GM06990 (cell line): Measurements from ENCODE around the gene FRMD4A.

ENCODE experiments used
- DNase-seq: peaks from one replicate; pipeline ENCODE4 v3.0.0-alpha.2; 2011; ENCODE audit not compliant: insufficient read length; ENCODE audit errors: extremely low read depth
- H3K27me3 ChIP-seq: replicated peaks from 2 replicates; pipeline ENCODE4 v1.6.0; 2011; ENCODE audit warnings: low read length; ENCODE audit not compliant: control insufficient read depth, insufficient read depth
- H3K36me3 ChIP-seq: 2 replicates; pipeline ENCODE4 v1.5.1; 2011; ENCODE audit warnings: low read length; ENCODE audit not compliant: control insufficient read depth, insufficient read depth
- H3K4me3 ChIP-seq: replicated peaks from 2 replicates; pipeline ENCODE4 v1.5.1; 2011; ENCODE audit warnings: low read depth, mild to moderate bottlenecking, control low read depth, low read length
- CTCF ChIP-seq: IDR thresholded peaks from 2 replicates; pipeline ENCODE4 v1.5.1; 2011; ENCODE audit warnings: low read length, control low read depth, mild to moderate bottlenecking, inconsistent platforms; ENCODE audit not compliant: insufficient read depth, poor library complexity, severe bottlenecking

Gene FRMD4A

GRCh38 chr10:13731799-13732198, 598.9 kb downstream of the FRMD4A start:
- Histone ChIP-seq H3K27me3 (no peaks in the 10 kb centered on the region), H3K4me3 (no peak overlapping the region), H3K36me3 (peaks cover 20% of the 10 kb centered on the region)
- no peak for DNase-seq
- TF ChIP-seq CTCF, result no peak

- TF ChIP-seq CTCF, result no peak
- Histone ChIP-seq H3K27me3 (no peaks in the 10 kb centered on the region), H3K36me3 (peaks cover 20% of the 10 kb centered on the region), H3K4me3 (no peak overlapping the region)
- DNase-seq, result no peak
These were observed 599.8 kb downstream of the FRMD4A start for GRCh38 chr10:13730956-13731355.

DNA sequence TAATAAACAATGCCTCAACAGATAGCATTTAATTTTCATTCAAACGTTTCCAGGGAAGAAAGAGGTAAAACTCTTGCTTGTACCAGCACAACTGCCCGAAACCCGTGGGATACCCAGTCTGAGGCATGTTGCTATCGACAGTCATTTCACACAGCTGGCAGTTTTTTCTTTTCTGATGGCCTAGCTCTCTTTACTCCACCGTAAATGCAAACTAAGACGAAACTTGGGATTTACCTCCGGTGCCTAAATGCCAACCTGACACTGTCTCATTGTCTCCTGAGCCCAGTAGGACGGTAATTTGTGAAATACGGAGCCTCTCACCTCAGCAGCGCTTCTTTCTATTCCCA, 600.4 kb downstream of the FRMD4A start:
- no peak for TF ChIP-seq CTCF
- H3K4me3 ChIP-seq, result no peak overlapping the region
- H3K36me3 ChIP-seq, result peaks cover 22% of the 10 kb centered on the region
- no peaks in the 10 kb centered on the region for H3K27me3 ChIP-seq
- no peak for DNase-seq

DNA sequence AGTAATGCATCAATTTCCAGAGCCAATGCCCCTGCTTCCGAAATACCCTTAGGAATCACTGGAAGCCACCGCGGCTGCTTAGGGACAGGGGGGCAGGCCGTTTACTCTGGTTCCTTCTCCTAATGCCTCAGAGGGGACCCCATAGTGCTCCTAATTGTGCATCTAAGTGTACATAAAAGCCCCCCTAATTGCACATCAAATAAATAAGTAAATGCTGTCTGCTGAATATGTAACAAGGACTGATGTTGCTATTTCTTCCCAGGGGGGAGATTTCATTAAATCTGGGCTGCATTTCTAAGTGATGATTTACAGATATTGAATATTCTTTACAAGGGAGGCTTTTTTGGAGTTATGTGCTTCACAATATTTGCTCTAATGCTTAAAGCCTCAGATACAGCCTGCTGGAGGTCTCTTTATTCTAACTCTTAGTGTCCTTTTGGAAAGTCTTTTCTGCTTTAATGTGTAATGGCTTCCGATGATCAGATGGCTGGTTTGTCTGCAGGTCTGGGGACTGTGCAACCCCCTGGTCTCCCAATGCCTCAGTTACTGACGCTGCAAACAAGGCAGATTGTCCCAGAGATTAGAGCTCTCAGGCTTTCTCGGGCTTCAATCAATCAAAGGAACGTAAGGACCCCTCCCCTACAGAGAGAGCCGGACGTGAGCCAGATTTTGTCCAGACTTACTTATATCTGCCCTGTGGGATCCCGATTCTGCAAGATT, 601.0 kb downstream of the FRMD4A start:
- Histone ChIP-seq H3K36me3 (peaks cover 22% of the 10 kb centered on the region), H3K27me3 (no peaks in the 10 kb centered on the region), H3K4me3 (no peak overlapping the region)
- no peak for DNase-seq
- TF ChIP-seq CTCF, result no peak

DNA sequence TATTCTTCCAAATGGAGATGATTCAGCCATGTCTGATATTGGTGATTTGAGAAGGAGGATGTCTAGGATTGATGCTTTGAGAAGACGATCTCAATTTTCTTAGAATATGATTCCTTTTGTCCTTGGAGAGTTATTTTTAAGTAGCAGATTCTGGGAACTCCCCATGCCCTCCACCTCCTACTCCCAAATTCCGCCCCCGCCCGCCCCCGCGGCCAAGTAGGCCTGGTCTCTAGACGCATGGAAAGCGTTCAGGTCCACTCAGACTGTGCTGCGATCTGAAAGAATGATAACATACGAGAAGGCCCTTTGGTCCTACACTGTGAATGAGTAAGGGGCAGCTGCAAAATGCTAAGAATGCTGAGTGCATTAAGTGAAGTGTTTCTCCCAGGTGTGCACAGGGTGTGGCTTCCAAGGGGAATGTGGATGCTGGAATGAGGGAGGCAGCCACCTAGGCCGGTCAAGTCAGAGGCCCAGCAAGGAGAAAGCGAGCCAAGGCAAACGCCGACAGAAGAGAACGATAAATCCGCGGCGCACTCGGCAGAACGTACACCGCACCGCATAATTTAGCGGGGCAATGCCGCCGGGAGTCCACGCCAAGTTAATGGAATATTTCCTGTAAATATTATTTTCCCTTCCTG, 601.7 kb downstream of the FRMD4A start:
- Histone ChIP-seq H3K36me3 (peaks cover 20% of the 10 kb centered on the region), H3K4me3 (no peak overlapping the region), H3K27me3 (no peaks in the 10 kb centered on the region)
- DNase-seq, result no peak
- no peak for TF ChIP-seq CTCF
